Peyer's patch (tissue), 4 donors: ENCODE measurements around the gene MLXIPL.

Experiments
- POLR2A ChIP-seq, 2 donors: fragments of 450-650 bp; IDR thresholded peaks; one replicate each; pipeline ENCODE4 v1.5.1; 2017; ENCODE audit warnings: antibody characterized with exemption in 2 of 2, mild to moderate bottlenecking in 2 of 2, moderate library complexity in 2 of 2
- TF ChIP-seq, protein P1 (sequence below), 6 experiments: fragments of 450-650 bp in 4 of 6; fragments of 200-600 bp in 2 of 6; sonication (generic) in 1 of 6; IDR thresholded peaks; one replicate each; pipeline ENCODE4 v1.5.1; 2017 to 2019; ENCODE audit warnings: antibody characterized with exemption in 6 of 6, mild to moderate bottlenecking in 3 of 6, moderate library complexity in 1 of 6

DNA sequence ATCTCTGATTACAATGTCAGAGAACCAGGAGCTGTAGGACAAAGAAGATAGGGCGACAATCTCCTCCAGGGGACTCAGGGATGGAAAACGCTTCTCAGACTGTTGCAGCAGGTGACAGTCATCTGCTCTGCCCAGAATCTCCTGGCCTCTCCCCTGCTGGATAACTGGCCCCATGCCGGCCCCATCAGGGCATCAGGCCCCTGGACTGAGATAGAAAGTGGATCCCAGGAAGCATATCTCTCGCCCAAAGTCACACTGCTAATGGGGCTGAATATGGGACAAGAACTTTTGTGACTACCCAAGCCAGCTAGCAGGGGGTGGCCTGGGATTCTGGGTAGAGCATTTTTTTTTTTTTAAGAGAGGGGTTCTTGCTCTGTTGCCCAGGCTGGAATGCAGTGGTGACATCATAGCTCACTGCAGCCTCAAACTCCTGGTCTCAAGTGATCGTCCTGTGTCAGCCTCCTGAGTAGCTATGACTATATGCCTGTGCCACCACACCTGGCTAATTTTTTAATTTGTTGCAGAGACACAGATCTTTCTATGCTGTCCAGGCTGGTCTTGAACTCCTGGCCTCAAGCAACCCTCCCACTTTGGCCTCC is 20.5 kb upstream of the MLXIPL start:
- TF ChIP-seq, protein P1, sequence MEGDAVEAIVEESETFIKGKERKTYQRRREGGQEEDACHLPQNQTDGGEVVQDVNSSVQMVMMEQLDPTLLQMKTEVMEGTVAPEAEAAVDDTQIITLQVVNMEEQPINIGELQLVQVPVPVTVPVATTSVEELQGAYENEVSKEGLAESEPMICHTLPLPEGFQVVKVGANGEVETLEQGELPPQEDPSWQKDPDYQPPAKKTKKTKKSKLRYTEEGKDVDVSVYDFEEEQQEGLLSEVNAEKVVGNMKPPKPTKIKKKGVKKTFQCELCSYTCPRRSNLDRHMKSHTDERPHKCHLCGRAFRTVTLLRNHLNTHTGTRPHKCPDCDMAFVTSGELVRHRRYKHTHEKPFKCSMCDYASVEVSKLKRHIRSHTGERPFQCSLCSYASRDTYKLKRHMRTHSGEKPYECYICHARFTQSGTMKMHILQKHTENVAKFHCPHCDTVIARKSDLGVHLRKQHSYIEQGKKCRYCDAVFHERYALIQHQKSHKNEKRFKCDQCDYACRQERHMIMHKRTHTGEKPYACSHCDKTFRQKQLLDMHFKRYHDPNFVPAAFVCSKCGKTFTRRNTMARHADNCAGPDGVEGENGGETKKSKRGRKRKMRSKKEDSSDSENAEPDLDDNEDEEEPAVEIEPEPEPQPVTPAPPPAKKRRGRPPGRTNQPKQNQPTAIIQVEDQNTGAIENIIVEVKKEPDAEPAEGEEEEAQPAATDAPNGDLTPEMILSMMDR (IDR thresholded peaks at IDR 0.05) = no peak
- TF ChIP-seq POLR2A (IDR thresholded peaks at IDR 0.05) = no peak
